ENCODE data around the gene BHMT.

BHMT gene

DNA sequence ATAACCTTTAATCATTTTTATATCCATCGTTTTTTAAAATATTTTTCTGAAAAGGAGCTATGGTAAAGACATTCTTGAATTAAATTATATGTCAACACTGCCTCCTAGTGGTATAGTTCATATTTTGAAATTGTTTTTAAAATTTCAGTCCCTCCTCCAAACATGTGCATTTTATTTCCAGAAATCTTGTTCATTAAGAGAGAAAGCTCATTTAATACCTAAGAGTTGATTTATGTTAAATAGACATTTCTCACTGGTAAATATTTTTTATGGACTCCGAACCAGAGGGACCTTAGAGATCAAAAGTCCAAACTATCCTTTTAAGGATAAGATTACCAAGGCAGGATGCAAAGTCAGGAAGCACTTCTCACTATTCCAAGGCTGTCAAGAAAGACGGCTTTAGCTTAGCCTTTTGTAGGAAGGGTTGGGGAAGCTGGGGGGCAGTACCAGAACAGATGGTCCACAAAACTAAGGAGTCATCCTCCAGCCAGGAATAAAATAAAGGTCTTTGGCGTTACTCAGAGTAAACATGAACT lies 21.6 kb downstream of the BHMT start:
- DNase-seq (ENCODE audit: low read depth): peak; percentile 63
- H3K4me3 ChIP-seq (ENCODE audit: low read depth, low read length): peak overlapping the region; percentile 33
- no peak for TF ChIP-seq POLR2A (IDR thresholded peaks at IDR 0.05; ENCODE audit: extremely low read depth, insufficient read length)
- TF ChIP-seq, protein P1, sequence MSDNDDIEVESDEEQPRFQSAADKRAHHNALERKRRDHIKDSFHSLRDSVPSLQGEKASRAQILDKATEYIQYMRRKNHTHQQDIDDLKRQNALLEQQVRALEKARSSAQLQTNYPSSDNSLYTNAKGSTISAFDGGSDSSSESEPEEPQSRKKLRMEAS (IDR thresholded peaks at IDR 0.05; ENCODE audit: low read depth, low read length): no peak
- TF ChIP-seq MYC (IDR thresholded peaks at IDR 0.05; ENCODE audit: low read depth, low read length): no peak
- TF ChIP-seq, protein P2, sequence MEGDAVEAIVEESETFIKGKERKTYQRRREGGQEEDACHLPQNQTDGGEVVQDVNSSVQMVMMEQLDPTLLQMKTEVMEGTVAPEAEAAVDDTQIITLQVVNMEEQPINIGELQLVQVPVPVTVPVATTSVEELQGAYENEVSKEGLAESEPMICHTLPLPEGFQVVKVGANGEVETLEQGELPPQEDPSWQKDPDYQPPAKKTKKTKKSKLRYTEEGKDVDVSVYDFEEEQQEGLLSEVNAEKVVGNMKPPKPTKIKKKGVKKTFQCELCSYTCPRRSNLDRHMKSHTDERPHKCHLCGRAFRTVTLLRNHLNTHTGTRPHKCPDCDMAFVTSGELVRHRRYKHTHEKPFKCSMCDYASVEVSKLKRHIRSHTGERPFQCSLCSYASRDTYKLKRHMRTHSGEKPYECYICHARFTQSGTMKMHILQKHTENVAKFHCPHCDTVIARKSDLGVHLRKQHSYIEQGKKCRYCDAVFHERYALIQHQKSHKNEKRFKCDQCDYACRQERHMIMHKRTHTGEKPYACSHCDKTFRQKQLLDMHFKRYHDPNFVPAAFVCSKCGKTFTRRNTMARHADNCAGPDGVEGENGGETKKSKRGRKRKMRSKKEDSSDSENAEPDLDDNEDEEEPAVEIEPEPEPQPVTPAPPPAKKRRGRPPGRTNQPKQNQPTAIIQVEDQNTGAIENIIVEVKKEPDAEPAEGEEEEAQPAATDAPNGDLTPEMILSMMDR (IDR thresholded peaks at IDR 0.05; ENCODE audit: low read depth, low read length): no peak

DNA sequence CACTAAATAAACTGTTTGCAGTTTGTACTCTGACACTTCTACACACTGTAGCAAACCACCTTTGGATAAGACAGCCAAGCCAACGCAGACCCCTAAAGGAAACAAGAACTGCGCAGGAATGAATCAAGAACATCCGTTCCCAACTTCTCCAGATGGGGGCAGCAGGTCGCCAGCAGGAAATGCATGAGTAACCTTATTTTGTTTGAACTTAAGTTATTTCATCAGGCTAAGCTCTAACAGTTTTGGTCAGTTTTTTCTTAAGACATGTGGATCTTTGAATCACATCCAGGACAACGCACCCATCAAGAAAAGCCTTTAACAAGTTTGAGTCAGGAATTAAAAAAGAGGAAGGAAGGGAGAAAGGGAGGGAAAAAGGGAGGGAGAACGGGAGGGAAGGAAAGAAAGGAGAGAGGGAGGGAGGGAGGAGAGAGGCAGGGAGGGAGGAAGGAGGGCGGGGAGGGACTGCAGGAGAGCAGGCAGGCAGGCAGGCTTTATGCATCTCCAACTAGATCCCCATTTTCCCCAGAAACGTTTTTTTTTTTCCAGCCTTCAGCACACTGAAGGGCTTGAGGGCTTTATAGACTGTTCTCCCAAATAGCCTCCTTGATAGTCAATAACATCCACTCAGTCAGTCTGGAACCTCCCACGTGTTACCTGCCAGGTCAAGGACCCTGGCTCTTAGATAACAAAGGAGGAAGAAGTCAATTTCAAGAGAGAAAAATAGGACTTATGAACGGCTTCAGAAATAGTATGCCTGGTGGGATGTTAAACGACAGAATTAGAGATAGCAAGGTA lies 22.2 kb downstream of the BHMT start:
- TF ChIP-seq, protein P1 (IDR thresholded peaks at IDR 0.05; ENCODE audit: low read depth, low read length): peak; percentile 48; the same call in 1 of the 2 replicates
- no peak for TF ChIP-seq POLR2A (IDR thresholded peaks at IDR 0.05; ENCODE audit: extremely low read depth, insufficient read length)
- TF ChIP-seq MYC (IDR thresholded peaks at IDR 0.05; ENCODE audit: low read depth, low read length): no peak; the same call in 1 of the 2 replicates
- TF ChIP-seq, protein P2 (IDR thresholded peaks at IDR 0.05; ENCODE audit: low read depth, low read length): peak; percentile 71
- H3K4me3 ChIP-seq (ENCODE audit: low read depth, low read length): peak overlapping the region; percentile 33

DNA sequence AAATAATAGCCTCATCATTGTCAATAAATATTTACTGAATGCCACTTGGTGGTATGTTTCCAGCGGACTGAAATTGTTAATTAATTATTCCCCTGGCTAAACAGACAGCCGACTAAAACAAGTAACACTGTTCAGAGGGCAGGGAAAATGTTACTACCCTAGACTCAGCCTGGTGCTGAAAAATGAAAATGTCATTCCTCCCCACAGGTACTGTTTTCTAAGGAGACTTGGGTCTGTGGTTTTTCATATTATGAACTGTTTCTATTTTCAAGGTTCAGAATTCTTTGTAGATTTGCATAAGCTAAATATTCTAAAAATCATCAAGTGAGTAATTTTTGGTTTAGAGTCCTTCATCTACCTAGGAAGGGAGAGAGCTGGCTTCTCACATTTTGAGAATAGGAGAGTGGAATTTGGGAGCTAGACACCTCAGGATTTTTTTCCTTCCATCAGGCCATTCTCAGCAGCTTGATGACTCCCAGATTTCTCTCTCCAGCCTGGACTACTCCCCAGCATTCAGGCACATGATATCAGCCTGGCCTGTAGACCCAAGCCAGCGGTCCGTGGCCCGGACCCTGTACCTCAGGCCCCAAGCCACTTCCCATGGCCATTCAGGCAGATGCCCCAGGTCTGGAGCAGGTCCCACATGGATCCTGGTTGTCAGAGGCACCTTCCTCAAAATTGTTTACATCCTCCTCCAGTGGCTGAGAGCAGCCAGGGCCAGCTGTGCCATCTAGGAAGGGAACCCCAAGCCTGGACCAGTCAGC lies 24.4 kb downstream of the BHMT start:
- no peak for DNase-seq (ENCODE audit: low read depth)
- no peak overlapping the region for H3K4me3 ChIP-seq (ENCODE audit: low read depth, low read length)
- TF ChIP-seq, protein P2 (IDR thresholded peaks at IDR 0.05; ENCODE audit: low read depth, low read length): no peak
- TF ChIP-seq POLR2A (IDR thresholded peaks at IDR 0.05; ENCODE audit: extremely low read depth, insufficient read length) (no peak), MYC (IDR thresholded peaks at IDR 0.05; ENCODE audit: low read depth, low read length) (no peak)
- TF ChIP-seq, protein P1 (IDR thresholded peaks at IDR 0.05; ENCODE audit: low read depth, low read length): no peak

More for the DNA sequence above, 22.2 kb downstream of the BHMT start:
- peak; percentile 83 for DNase-seq (ENCODE audit: low read depth)

DNA sequence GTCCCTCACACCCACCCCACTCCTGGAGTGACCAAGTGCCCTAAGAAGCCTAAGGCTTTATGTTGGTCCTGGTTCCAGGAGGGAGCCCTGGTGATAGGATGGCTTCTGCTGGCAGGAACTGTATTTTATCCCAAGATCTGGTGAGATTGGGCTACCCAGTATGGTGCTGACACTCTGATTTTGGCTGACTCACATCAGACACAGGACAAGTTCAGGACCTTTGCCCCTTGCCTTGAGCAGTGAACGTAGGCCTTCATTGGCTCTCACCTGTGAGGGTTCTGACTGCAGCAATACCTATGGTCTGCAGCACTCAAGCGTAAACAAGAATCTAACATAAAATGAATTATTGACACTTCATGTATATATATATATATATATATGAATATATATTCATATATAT lies 25.0 kb downstream of the BHMT start:
- H3K4me3 ChIP-seq (ENCODE audit: low read depth, low read length): no peak overlapping the region
- TF ChIP-seq MYC (IDR thresholded peaks at IDR 0.05; ENCODE audit: low read depth, low read length) (no peak), POLR2A (IDR thresholded peaks at IDR 0.05; ENCODE audit: extremely low read depth, insufficient read length) (no peak)
- TF ChIP-seq, protein P2 (IDR thresholded peaks at IDR 0.05; ENCODE audit: low read depth, low read length): no peak
- TF ChIP-seq, protein P1 (IDR thresholded peaks at IDR 0.05; ENCODE audit: low read depth, low read length): no peak
- no peak for DNase-seq (ENCODE audit: low read depth)

DNA sequence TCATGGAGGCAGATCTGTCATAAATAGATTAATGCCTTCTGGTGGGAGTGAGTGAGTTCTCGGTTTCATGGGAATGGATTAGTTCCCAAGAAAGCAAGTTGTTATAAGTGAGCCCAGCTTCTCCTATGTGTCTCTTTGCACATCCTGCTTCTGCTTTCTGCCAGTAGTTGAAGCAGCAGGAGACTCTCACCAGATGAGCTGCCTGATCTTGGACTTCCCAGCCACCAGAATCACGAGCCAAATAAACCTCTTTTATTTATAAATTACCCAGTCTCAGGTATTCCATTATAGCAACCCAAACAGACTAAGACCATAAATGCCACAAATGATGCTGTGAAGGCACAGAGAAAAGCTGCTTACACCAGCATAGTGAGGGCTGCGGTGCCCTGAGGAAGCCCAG lies 28.9 kb downstream of the BHMT start:
- DNase-seq (ENCODE audit: low read depth): no peak
- TF ChIP-seq, protein P2 (IDR thresholded peaks at IDR 0.05; ENCODE audit: low read depth, low read length): no peak
- no peak for TF ChIP-seq MYC (IDR thresholded peaks at IDR 0.05; ENCODE audit: low read depth, low read length)
- TF ChIP-seq, protein P1 (IDR thresholded peaks at IDR 0.05; ENCODE audit: low read depth, low read length): no peak
- no peak for TF ChIP-seq POLR2A (IDR thresholded peaks at IDR 0.05; ENCODE audit: extremely low read depth, insufficient read length)
- no peak overlapping the region for H3K4me3 ChIP-seq (ENCODE audit: low read depth, low read length)
